GM12878 (cell line): ENCODE measurements around the gene HID1. TPM values are rescaled to one million over a fixed set of nuclear protein-coding genes. Genes with fewer than 3 reads are reported as not detected.

ENCODE experiments used
- ATAC-seq: fragments of 200-7000 bp; cut with Tn5 transposase; 3 replicates; pipeline ENCODE4 v1.9.1; 2020; ENCODE audit warnings: mild to moderate bottlenecking, moderate library complexity
- BruUV-seq: library from RNA; stranded (reverse); fragments of 400-500 nt; replicated peaks from 2 replicates; lab custom pipeline; 2021; lab: Mats Ljungman, UMichigan
- CTCF ChIA-PET: fragments of 300-600 bp; sonication (Branson Sonifier 250); formaldehyde crosslinking; extraction: SDS; loops from one replicate; lab custom pipeline; 2021; ENCODE audit warnings: inconsistent platforms; lab: Yijun Ruan, JAX
- POLR2A ChIA-PET: fragments of 350-600 bp; formaldehyde crosslinking; extraction: SDS; loops from one replicate; lab custom pipeline; 2021; ENCODE audit warnings: inconsistent platforms; lab: Charles Lee
- RAD21 ChIA-PET: fragments of 300-600 bp; sonication (Branson Sonifier 250); formaldehyde crosslinking; loops from one replicate; lab custom pipeline; 2023; ENCODE audit warnings: antibody characterized with exemption; ENCODE audit not compliant: unreplicated experiment; lab: Charles Lee
- SMC1A ChIA-PET: fragments of 300-600 bp; sonication (Branson Sonifier 250); formaldehyde crosslinking; loops from one replicate; lab custom pipeline; 2023; ENCODE audit not compliant: unreplicated experiment, uncharacterized antibody; lab: Charles Lee
- DNase-seq: peaks from one replicate; pipeline ENCODE4 v3.0.0-alpha.2; 2011; ENCODE audit warnings: low read depth, low spot score
- FAIRE-seq: peaks from 3 replicates; lab custom pipeline; 2011; peaks lifted over from hg19 to GRCh38; lab: Jason Lieb, UNC
- H2AFZ ChIP-seq: 2 replicates; pipeline ENCODE4 v1.6.0; 2011; ENCODE audit warnings: low read depth, low read length, control low read depth; ENCODE audit not compliant: control insufficient read depth
- H3K27ac ChIP-seq: 2 replicates; pipeline ENCODE4 v1.5.1; 2011; ENCODE audit warnings: control low read depth; ENCODE audit not compliant: control insufficient read depth, insufficient read depth
- H3K27me3 ChIP-seq, 2 experiments: replicated peaks in 1 of 2; 2 replicates each; pipeline versions ENCODE4 v1.6.0 to v1.6.1; 2011; ENCODE audit warnings: low read length in 1 of 2; ENCODE audit not compliant: control insufficient read depth in 2 of 2, insufficient read depth in 2 of 2
- H3K36me3 ChIP-seq, 2 experiments: 2 replicates each; pipeline ENCODE4 v1.5.1; 2011; ENCODE audit warnings: low read length in 1 of 2; ENCODE audit not compliant: control insufficient read depth in 2 of 2, insufficient read depth in 2 of 2
- H3K4me1 ChIP-seq: 2 replicates; pipeline ENCODE4 v1.6.1; 2011; ENCODE audit warnings: mild to moderate bottlenecking, low read length, moderate library complexity, mixed read lengths; ENCODE audit not compliant: control insufficient read depth, insufficient read depth
- H3K4me2 ChIP-seq: 2 replicates; pipeline ENCODE4 v1.6.0; 2011; ENCODE audit warnings: control low read depth; ENCODE audit not compliant: control insufficient read depth, insufficient read depth
- H3K4me3 ChIP-seq: fragments of 200-600 bp; sonication (generic); 2 replicates; pipeline ENCODE4 v1.5.1; 2016
- H3K79me2 ChIP-seq: 2 replicates; pipeline ENCODE4 v1.6.0; 2011; ENCODE audit warnings: low read length; ENCODE audit not compliant: control insufficient read depth, insufficient read depth
- H3K9ac ChIP-seq: 2 replicates; pipeline ENCODE4 v1.8.0; 2011; ENCODE audit warnings: low read length, control low read depth, mixed read lengths; ENCODE audit not compliant: control insufficient read depth, insufficient read depth
- H3K9me3 ChIP-seq: replicated peaks from 3 replicates; pipeline ENCODE4 v1.5.1; 2011; ENCODE audit warnings: mild to moderate bottlenecking, low read length; ENCODE audit not compliant: control insufficient read depth, insufficient read depth
- H4K20me1 ChIP-seq: 2 replicates; pipeline ENCODE4 v1.6.0; 2011; ENCODE audit not compliant: control insufficient read depth, insufficient read depth
- BCLAF1 ChIP-seq: fragments of 450-650 bp; IDR thresholded peaks from 2 replicates; pipeline ENCODE4 v1.6.1; 2017; ENCODE audit warnings: antibody characterized with exemption, mild to moderate bottlenecking, moderate library complexity
- CREB1 ChIP-seq: IDR thresholded peaks from 2 replicates; pipeline ENCODE4 v1.6.1; 2012; ENCODE audit warnings: low read depth, mild to moderate bottlenecking, inconsistent platforms
- JUNB ChIP-seq: IDR thresholded peaks from 2 replicates; pipeline ENCODE4 v1.6.1; 2016; ENCODE audit warnings: antibody characterized with exemption, mild to moderate bottlenecking
- KDM1A ChIP-seq: fragments of 200-600 bp; sonication (generic); IDR thresholded peaks from 2 replicates; pipeline ENCODE4 v1.6.1; 2016; ENCODE audit warnings: borderline replicate concordance
- KLF5 ChIP-seq: fragments of 450-650 bp; IDR thresholded peaks from 2 replicates; pipeline ENCODE4 v1.6.1; 2014; ENCODE audit warnings: mild to moderate bottlenecking; ENCODE audit not compliant: partially characterized antibody
- PAX8 ChIP-seq: fragments of 450-650 bp; IDR thresholded peaks from 2 replicates; pipeline ENCODE4 v1.6.1; 2017; ENCODE audit warnings: mild to moderate bottlenecking, moderate library complexity
- PBX3 ChIP-seq: IDR thresholded peaks from 2 replicates; pipeline ENCODE4 v1.6.1; 2011; ENCODE audit warnings: mild to moderate bottlenecking, low read depth, low read length, moderate library complexity; ENCODE audit not compliant: insufficient replicate concordance
- SKIL ChIP-seq: fragments of 450-650 bp; IDR thresholded peaks from 2 replicates; pipeline ENCODE4 v1.6.1; 2017; ENCODE audit warnings: mild to moderate bottlenecking, low read depth, inconsistent platforms; ENCODE audit not compliant: poor library complexity, severe bottlenecking
- SREBF1 ChIP-seq: IDR thresholded peaks from 2 replicates; pipeline ENCODE4 v1.6.1; 2012; ENCODE audit warnings: mild to moderate bottlenecking, low read length
- STAT3 ChIP-seq: IDR thresholded peaks from 2 replicates; pipeline ENCODE4 v1.6.1; 2011; ENCODE audit warnings: low read depth, low read length, improper control_type of control experiment
- USF1 ChIP-seq: IDR thresholded peaks from 2 replicates; pipeline ENCODE4 v1.6.1; 2011; ENCODE audit warnings: borderline replicate concordance, low read depth, mild to moderate bottlenecking, moderate library complexity, mixed read lengths, low read length; ENCODE audit not compliant: insufficient read depth; ENCODE audit errors: extremely low read length
- ZBTB40 ChIP-seq: fragments of 450-650 bp; IDR thresholded peaks from 2 replicates; pipeline ENCODE4 v1.6.1; 2016; ENCODE audit warnings: mild to moderate bottlenecking, moderate library complexity, borderline replicate concordance
- WGBS: methylation state at CpG from one replicate; pipeline ENCODE4 v1.1.6; 2016; ENCODE audit warnings: low lambda C conversion rate; ENCODE audit not compliant: insufficient replicate concordance, insufficient coverage; ENCODE audit errors: missing lambda C conversion rate; 5-methylcytosine and 5-hydroxymethylcytosine counted together
- in situ Hi-C: fragments of 300-500 bp; cut with MboI; formaldehyde crosslinking; loops from 9 replicates; pipeline ENCODE4 v1.14.3; 2018; ENCODE audit warnings: mixed read lengths
- intact Hi-C: fragments of 100-400 bp; cut with micrococcal nuclease; formaldehyde crosslinking; loops from one replicate; pipeline ENCODE4 v1.14.2; 2022; ENCODE audit not compliant: unreplicated experiment
- polyA plus RNA-seq, 11 experiments: library from polyadenylated mRNA; depleted of rRNA in 4 of 11; unstranded in 6 of 11; stranded (reverse) in 5 of 11; fragments of >200 nt; fragmentation: Nextera tagmentation in 4 of 11; fragmentation: Illumina TruSeq in 1 of 11; extraction: Ambion mirVana in 4 of 11; extraction: Trizol in 1 of 11; gene quantifications; 1 replicate in 1 of 11; 2 replicates in 10 of 11; pipeline versions ENCODE4 v1.2.1 to v1.2.3, GENCODE V29; 2011 to 2016; ENCODE audit warnings: inconsistent platforms in 2 of 11, missing spikeins in 2 of 11, low read depth in 1 of 11
- total RNA-seq, 4 experiments: library from RNA; depleted of rRNA in 3 of 4; stranded (reverse); fragments of >200 nt in 3 of 4; fragmentation: Illumina TruSeq in 1 of 4; extraction: Trizol in 1 of 4; gene quantifications; 2 replicates each; pipeline versions ENCODE4 v1.2.1 to v1.2.3, GENCODE V29; 2013 to 2021

HID1 gene
- total and polyA plus RNA-seq, 10 of the 15 experiments (the other 5 are each of a cell fraction or from before 2014, with no cell fraction given): 0.04 to 0.77 (median 0.32) TPM; not detected in 2

- H3K79me2 ChIP-seq: no peaks in the 10 kb centered on the region
- H3K9me3 ChIP-seq: no peaks in the 10 kb centered on the region; the same call in 2 of the 3 replicates
- BruUV-seq: no TSS peak
- SMC1A ChIA-PET: interaction anchor here (1.3 to 7.7 kb wide), 2 partner anchors 10 to 30 kb away, joined by 5 to 73 read pairs; partner anchors contain the start of genes OTOP2 and USH1G
- H3K9ac ChIP-seq: no peak overlapping the region
- no peaks in the 10 kb centered on the region for H4K20me1 ChIP-seq
- 22% methylated on average over 4 of the region's 4 CpGs for WGBS
- ATAC-seq (no peak), DNase-seq (no peak), FAIRE-seq (no peak)
- intact Hi-C loops (loop anchor here (5.0 kb wide), 1 partner anchor 164 kb away; no protein-coding TSS in a partner anchor), in situ Hi-C loops (loop anchor here (5.0 kb wide), 1 partner anchor 34 kb away; the partner anchor contains the start of genes OTOP2 and USH1G)
- H2AFZ ChIP-seq: no peak overlapping the region
- no peaks in the 10 kb centered on the region for H3K36me3 ChIP-seq
- H3K4me2 ChIP-seq: no peak overlapping the region
- POLR2A ChIA-PET: no interaction called here
- RAD21 ChIA-PET: interaction anchor here (1.0 to 4.7 kb wide), 4 partner anchors 11 to 90 kb away, joined by 3 to 30 read pairs (median 5); partner anchors contain the start of genes OTOP2 and USH1G
- no peaks in the 10 kb centered on the region for H3K4me1 ChIP-seq
- no peak overlapping the region for H3K4me3 ChIP-seq
- no peak overlapping the region for H3K27ac ChIP-seq
- no peaks in the 10 kb centered on the region for H3K27me3 ChIP-seq
- CTCF ChIA-PET: interaction anchor here (0.6 to 13.8 kb wide), 12 partner anchors 7 to 233 kb away, joined by 3 to 274 read pairs (median 4); partner anchors contain the start of genes OTOP2, RAB37 and USH1G
- TF ChIP-seq PBX3 (no peak), PAX8 (no peak), CREB1 (no peak), JUNB (no peak), SKIL (no peak), SREBF1 (no peak), KDM1A (no peak), ZBTB40 (no peak), STAT3 (no peak), USF1 (no peak), KLF5 (no peak), BCLAF1 (no peak)
Observed at GRCh38 chr17:74956093-74956492, 16.5 kb downstream of the HID1 start.
